Measurements from ENCODE around the gene CPSF4L. TPM values are rescaled to one million over a fixed set of nuclear protein-coding genes. Genes with fewer than 3 reads are reported as not detected.

Gene CPSF4L
- total RNA-seq, 1 donor from 2014 or later = not detected

GRCh38 chr17:73289549-73290254, 28.0 kb upstream of the CPSF4L start:
- DNase-seq (ENCODE audit: low read depth, low spot score) = no peak

- DNase-seq (ENCODE audit: low read depth, low spot score) = no peak
Observed at GRCh38 chr17:73288534-73289302, 27.0 kb upstream of the CPSF4L start.

GRCh38 chr17:73286863-73287296, 25.2 kb upstream of the CPSF4L start:
- DNase-seq (ENCODE audit: low read depth, low spot score) = no peak

- no peak for DNase-seq (ENCODE audit: low read depth, low spot score)
Observed at GRCh38 chr17:73285916-73286862, 24.5 kb upstream of the CPSF4L start.

GRCh38 chr17:73285603-73285908, 23.9 kb upstream of the CPSF4L start:
- DNase-seq (ENCODE audit: low read depth, low spot score) = no peak

- no peak for DNase-seq (ENCODE audit: low read depth, low spot score)
Observed at GRCh38 chr17:73284906-73285602, 23.4 kb upstream of the CPSF4L start.

- DNase-seq (ENCODE audit: low read depth, low spot score) = no peak
Observed at GRCh38 chr17:73284354-73284753, 22.7 kb upstream of the CPSF4L start.

GRCh38 chr17:73283841-73284282, 22.2 kb upstream of the CPSF4L start:
- DNase-seq (ENCODE audit: low read depth, low spot score) = no peak

- no peak for DNase-seq (ENCODE audit: low read depth, low spot score)
Observed at GRCh38 chr17:73283250-73283649, 21.6 kb upstream of the CPSF4L start.

- DNase-seq (ENCODE audit: low read depth, low spot score) = no peak
Observed at GRCh38 chr17:73282629-73283028, 20.9 kb upstream of the CPSF4L start.

GRCh38 chr17:73281928-73282327, 20.2 kb upstream of the CPSF4L start:
- DNase-seq (ENCODE audit: low read depth, low spot score) = no peak

- DNase-seq (ENCODE audit: low read depth, low spot score) = no peak
Observed at GRCh38 chr17:73280191-73280590, 18.5 kb upstream of the CPSF4L start.

GRCh38 chr17:73279704-73280103, 18.0 kb upstream of the CPSF4L start:
- no peak for DNase-seq (ENCODE audit: low read depth, low spot score)

- no peak for DNase-seq (ENCODE audit: low read depth, low spot score)
Observed at GRCh38 chr17:73278465-73279453, 17.1 kb upstream of the CPSF4L start.

- no peak for DNase-seq (ENCODE audit: low read depth, low spot score)
Observed at GRCh38 chr17:73278049-73278464, 16.4 kb upstream of the CPSF4L start.

- no peak for DNase-seq (ENCODE audit: low read depth, low spot score)
Observed at GRCh38 chr17:73274490-73274889, 12.8 kb upstream of the CPSF4L start.

GRCh38 chr17:73272906-73273218, 11.2 kb upstream of the CPSF4L start:
- DNase-seq (ENCODE audit: low read depth, low spot score) = no peak

- no peak for DNase-seq (ENCODE audit: low read depth, low spot score)
Observed at GRCh38 chr17:73271072-73271471, 9.4 kb upstream of the CPSF4L start.

- DNase-seq (ENCODE audit: low read depth, low spot score) = no peak
Observed at GRCh38 chr17:73269791-73270190, 8.1 kb upstream of the CPSF4L start.

- no peak for DNase-seq (ENCODE audit: low read depth, low spot score)
Observed at GRCh38 chr17:73269329-73269615, 7.6 kb upstream of the CPSF4L start.
